Stomach (tissue), 9 donors: ENCODE data around the gene ABHD4. TPM values are rescaled to one million over a fixed set of nuclear protein-coding genes. Genes with fewer than 3 reads are reported as not detected.
A peak's percentile ranks its signal among the peaks of the same experiment; 100 is the strongest.

ENCODE experiments used
- DNase-seq, 2 donors: peaks; one replicate each; pipeline versions ENCODE4 v3.0.0 to v3.0.0-alpha.2; 2013 to 2019
- H3K27ac ChIP-seq, 5 donors: fragments of 200-600 bp in 4 of 5; sonication (generic) in 4 of 5; one replicate each; pipeline ENCODE4 v1.5.1; 2013 to 2019; ENCODE audit warnings: mild to moderate bottlenecking in 1 of 5, moderate library complexity in 1 of 5
- H3K27me3 ChIP-seq, 3 donors: fragments of 200-600 bp; sonication (generic); one replicate each; pipeline ENCODE4 v1.5.1; 2017 to 2019; ENCODE audit warnings: mixed run types in 1 of 3
- H3K36me3 ChIP-seq, 4 donors: fragments of 200-600 bp; sonication (generic); 1 replicate in 3 of 4; 2 replicates in 1 of 4; pipeline ENCODE4 v1.5.1; 2016 to 2019
- H3K4me1 ChIP-seq, 4 donors: fragments of 200-600 bp; sonication (generic); one replicate each; pipeline ENCODE4 v1.5.1; 2016 to 2019
- H3K4me3 ChIP-seq, 4 donors: fragments of 200-600 bp; sonication (generic) in 3 of 4; one replicate each; pipeline ENCODE4 v1.5.1; 2016 to 2019; ENCODE audit warnings: mild to moderate bottlenecking in 1 of 4
- H3K9me3 ChIP-seq, 4 donors: fragments of 200-600 bp; sonication (generic); one replicate each; pipeline ENCODE4 v1.5.1; 2016 to 2019
- EP300 ChIP-seq: sonication (generic); formaldehyde crosslinking; IDR thresholded peaks from one replicate; pipeline ENCODE4 v1.6.1; 2017; ENCODE audit warnings: antibody characterized with exemption
- POLR2A ChIP-seq, 4 donors: fragments of 450-650 bp; IDR thresholded peaks; one replicate each; pipeline ENCODE4 v1.6.1; 2016; ENCODE audit warnings: antibody characterized with exemption in 4 of 4, control low read depth in 2 of 4, mild to moderate bottlenecking in 1 of 4, moderate library complexity in 1 of 4
- POLR2AphosphoS5 ChIP-seq, 3 donors: sonication (generic); formaldehyde crosslinking; IDR thresholded peaks; one replicate each; pipeline ENCODE4 v1.6.1; 2016; ENCODE audit warnings: antibody characterized with exemption in 3 of 3
- WGBS, 5 donors: extraction: QIAGEN DNeasy Blood & Tissue Kit in 3 of 5; methylation state at CpG; one replicate each; pipeline versions ENCODE4 v1.1.5 to v1.1.7; 2013 to 2018; 5-methylcytosine and 5-hydroxymethylcytosine counted together
- intact Hi-C: fragments of 100-400 bp; cut with DNase I; formaldehyde crosslinking; loops from one replicate; pipeline ENCODE4 v1.15.1; 2023; ENCODE audit warnings: low total_unique reads
- polyA plus RNA-seq, 3 donors: library from polyadenylated mRNA; stranded (reverse); fragments of 200-250 nt; gene quantifications; one replicate each; pipeline ENCODE4 v1.2.3, GENCODE V29; 2013
- total RNA-seq, 5 donors: library from RNA; depleted of rRNA; stranded (reverse); fragments of >200 nt; gene quantifications; one replicate each; pipeline versions ENCODE4 v1.1.0 to v1.2.3, GENCODE V29; 2014 to 2016
- TF ChIP-seq, protein P1 (sequence below), 7 experiments: fragments of 450-650 bp in 4 of 7; fragments of 200-600 bp in 3 of 7; sonication (generic) in 3 of 7; IDR thresholded peaks; one replicate each; pipeline ENCODE4 v1.5.1; 2016 to 2019; ENCODE audit warnings: antibody characterized with exemption in 7 of 7, control low read depth in 2 of 7, mild to moderate bottlenecking in 1 of 7
- donor health status: healthy with polysubstance abuse.
- donor health status: Bipolar disorder and iron deficiency.
- donor health status: healthy.

The ABHD4 gene
- total and polyA plus RNA-seq, 8 donors = 12.2 to 130 (median 23.2) TPM

DNA sequence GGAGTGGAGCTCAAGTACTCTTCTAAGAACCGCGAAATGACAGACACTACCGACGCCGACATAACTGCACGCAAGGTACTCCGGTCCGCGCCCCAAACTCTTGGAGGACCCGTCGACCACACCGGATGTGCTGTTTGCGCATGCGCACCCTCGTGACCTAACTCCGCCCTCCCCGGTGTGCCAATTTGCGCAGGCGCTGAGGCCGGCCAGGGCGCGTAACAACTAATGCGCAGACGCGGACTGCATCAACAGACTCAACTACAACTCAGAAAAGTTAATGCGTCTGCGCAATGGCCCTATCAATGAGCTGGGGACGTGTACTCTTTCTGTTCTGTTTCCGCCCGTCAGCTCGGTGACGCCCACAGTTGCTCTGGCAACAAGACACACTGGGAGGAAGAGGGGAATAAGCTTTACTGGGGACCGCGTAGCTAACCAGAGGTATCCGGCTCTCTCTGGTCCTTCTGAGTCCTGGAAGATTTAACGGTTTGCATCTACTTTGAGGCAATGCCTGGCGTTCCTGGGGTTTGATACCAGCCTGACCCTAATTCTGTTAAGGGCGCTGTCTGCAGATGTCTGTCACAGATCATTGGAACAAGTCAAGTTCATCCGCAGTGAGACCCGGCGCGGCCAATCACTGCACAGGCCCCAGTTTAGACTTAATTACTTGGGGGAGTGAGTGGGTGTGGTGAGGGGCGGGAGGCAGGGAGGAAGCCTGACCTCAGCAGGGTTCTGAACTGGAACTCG, 8.8 kb upstream of the ABHD4 start, which contains the start of gene DAD1:
Gene DAD1 (minus strand): TSS at position 129 of the 744 bp plus-strand sequence. CDS start 67 bp downstream, at position 62.
- H3K4me3 ChIP-seq = peak within 1 kb of the TSS; percentile 65 to 82 (median 72)
- no peaks in the 10 kb centered on the region for H3K36me3 ChIP-seq
- H3K27ac ChIP-seq = peak within 1 kb of the TSS; percentile 94 to 96 (median 95)
- no peaks in the 10 kb centered on the region for H3K27me3 ChIP-seq
- peak; percentile 99 to 100 for DNase-seq
- intact Hi-C loops = no loop called here
- H3K4me1 ChIP-seq = peaks cover 22 to 51% (median 50%) of the 10 kb centered on the region in 4 donors
- no peaks in the 10 kb centered on the region for H3K9me3 ChIP-seq
- 0 to 1% (median 0%) methylated on average over 39 to 44 of the region's 44 CpGs for WGBS, 5 donors
- TF ChIP-seq, protein P1, sequence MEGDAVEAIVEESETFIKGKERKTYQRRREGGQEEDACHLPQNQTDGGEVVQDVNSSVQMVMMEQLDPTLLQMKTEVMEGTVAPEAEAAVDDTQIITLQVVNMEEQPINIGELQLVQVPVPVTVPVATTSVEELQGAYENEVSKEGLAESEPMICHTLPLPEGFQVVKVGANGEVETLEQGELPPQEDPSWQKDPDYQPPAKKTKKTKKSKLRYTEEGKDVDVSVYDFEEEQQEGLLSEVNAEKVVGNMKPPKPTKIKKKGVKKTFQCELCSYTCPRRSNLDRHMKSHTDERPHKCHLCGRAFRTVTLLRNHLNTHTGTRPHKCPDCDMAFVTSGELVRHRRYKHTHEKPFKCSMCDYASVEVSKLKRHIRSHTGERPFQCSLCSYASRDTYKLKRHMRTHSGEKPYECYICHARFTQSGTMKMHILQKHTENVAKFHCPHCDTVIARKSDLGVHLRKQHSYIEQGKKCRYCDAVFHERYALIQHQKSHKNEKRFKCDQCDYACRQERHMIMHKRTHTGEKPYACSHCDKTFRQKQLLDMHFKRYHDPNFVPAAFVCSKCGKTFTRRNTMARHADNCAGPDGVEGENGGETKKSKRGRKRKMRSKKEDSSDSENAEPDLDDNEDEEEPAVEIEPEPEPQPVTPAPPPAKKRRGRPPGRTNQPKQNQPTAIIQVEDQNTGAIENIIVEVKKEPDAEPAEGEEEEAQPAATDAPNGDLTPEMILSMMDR (IDR thresholded peaks at IDR 0.05) = peak in 1 of 7 experiments; percentile 55
- TF ChIP-seq POLR2AphosphoS5 (IDR thresholded peaks at IDR 0.05) (peak; percentile 92 to 97 (median 96)), POLR2A (IDR thresholded peaks at IDR 0.05) (peak in 2 of 4 donors; percentile 79 to 88), EP300 (no peak)

DNA sequence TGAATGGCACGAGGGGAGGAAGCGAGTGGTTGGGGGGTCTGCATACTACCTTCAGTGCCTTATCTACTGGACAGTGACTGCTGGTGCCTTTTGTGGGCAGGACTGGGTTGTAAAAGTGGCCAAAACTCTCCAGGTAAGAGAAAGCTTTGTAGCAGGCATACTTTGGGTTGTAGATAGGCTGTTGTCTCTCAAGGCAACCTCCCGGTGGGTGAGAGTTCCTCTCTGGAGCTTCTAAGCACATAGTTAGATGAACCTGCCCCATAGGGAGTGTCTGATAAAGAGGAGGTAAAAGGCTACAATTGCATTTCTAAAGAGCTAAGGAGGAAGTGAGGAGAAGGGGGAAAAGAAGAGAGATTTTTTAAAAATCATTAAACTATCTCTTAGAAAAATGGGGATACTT, 4.9 kb upstream of the ABHD4 start:
- Histone ChIP-seq H3K27me3 (no peaks in the 10 kb centered on the region), H3K4me1 (peaks cover 10 to 22% (median 18%) of the 10 kb centered on the region in 4 donors), H3K9me3 (no peaks in the 10 kb centered on the region), H3K36me3 (no peaks in the 10 kb centered on the region), H3K4me3 (no peak overlapping the region), H3K27ac (no peak overlapping the region)
- intact Hi-C loops = no loop called here
- TF ChIP-seq EP300 (no peak), POLR2AphosphoS5 (IDR thresholded peaks at IDR 0.05) (no peak), POLR2A (IDR thresholded peaks at IDR 0.05) (no peak)
- TF ChIP-seq, protein P1 (IDR thresholded peaks at IDR 0.05) = no peak
- 60 to 64% (median 63%) methylated on average over 3 of the region's 3 CpGs for WGBS, 5 donors
- no peak for DNase-seq

DNA sequence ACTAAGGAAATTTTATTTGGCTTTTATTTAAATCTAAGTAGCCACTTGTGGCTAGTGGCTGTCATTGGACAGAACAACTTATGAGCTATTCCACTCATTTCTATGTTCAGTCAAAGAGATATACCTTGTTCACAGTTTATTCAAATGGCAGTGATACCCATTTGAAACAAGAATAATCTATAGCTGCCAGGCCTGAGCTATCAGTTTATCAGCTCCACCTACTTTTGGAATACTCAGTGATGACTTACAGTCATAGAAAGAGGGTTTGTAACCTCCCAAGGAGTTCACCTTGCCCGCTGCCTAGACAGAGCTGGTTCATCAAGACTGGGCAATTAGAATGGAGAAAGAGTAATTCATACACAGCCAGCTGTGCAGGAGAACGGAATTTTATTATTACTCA, 4.5 kb upstream of the ABHD4 start:
- TF ChIP-seq, protein P1 (IDR thresholded peaks at IDR 0.05) = no peak
- TF ChIP-seq POLR2A (IDR thresholded peaks at IDR 0.05) (no peak), EP300 (no peak)
- 81 to 92% (median 85%) methylated on average over 2 of the region's 2 CpGs for WGBS, 5 donors
- H3K36me3 ChIP-seq = no peaks in the 10 kb centered on the region
- H3K27me3 ChIP-seq = no peaks in the 10 kb centered on the region
- H3K27ac ChIP-seq = no peak overlapping the region
- no peaks in the 10 kb centered on the region for H3K9me3 ChIP-seq
- DNase-seq = no peak
- no peak overlapping the region for H3K4me3 ChIP-seq
- intact Hi-C loops = no loop called here
- peaks cover 8 to 19% (median 15%) of the 10 kb centered on the region in 4 donors for H3K4me1 ChIP-seq

DNA sequence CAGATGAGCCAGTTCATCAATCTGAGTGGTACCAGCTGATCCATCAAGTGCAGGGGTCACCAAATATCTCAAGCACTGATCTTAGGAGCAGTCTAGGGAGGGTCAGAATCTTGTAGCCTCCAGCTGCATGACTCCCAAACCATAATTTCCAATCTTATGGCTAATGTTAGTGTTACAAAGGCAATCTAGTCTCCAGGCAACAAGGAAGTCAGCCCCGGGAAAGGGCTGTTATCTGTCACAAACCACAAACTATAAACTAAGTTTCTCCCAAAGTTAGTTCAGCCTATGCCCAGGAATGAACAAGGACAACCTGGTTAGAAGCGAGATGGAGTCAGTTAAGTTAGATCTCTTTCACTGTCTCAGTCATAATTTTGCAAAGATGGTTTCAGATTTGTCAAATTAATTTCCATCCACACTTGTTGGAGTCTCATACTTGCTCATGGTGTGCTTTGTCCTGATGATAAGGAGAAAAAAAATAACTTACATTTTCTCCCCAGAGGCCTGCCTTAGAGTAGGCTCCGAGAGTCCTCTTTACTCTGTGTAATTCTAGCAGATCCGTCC, 3.9 kb upstream of the ABHD4 start:
- H3K9me3 ChIP-seq = no peaks in the 10 kb centered on the region
- H3K27me3 ChIP-seq = no peaks in the 10 kb centered on the region
- intact Hi-C loops = no loop called here
- TF ChIP-seq POLR2AphosphoS5 (IDR thresholded peaks at IDR 0.05) = no peak
- no peak for TF ChIP-seq EP300
- no peak for TF ChIP-seq POLR2A (IDR thresholded peaks at IDR 0.05)
- TF ChIP-seq, protein P1 (IDR thresholded peaks at IDR 0.05) = no peak
- WGBS, 5 donors = 27 to 40% (median 30%) methylated on average over 4 of the region's 4 CpGs
- DNase-seq = peak in 1 of 2 donors; percentile 32
- no peaks in the 10 kb centered on the region for H3K36me3 ChIP-seq
- H3K4me1 ChIP-seq = peaks cover 8 to 22% (median 20%) of the 10 kb centered on the region in 4 donors
- H3K4me3 ChIP-seq = no peak overlapping the region
- H3K27ac ChIP-seq = no peak overlapping the region
